Endothelial cell of umbilical vein (primary cell): ENCODE data around the gene TMEM131. TPM values are rescaled to one million over a fixed set of nuclear protein-coding genes. Genes with fewer than 3 reads are reported as not detected.

Experiments used
- BruUV-seq: library from RNA; stranded (reverse); fragments of 400-500 nt; replicated peaks from 2 replicates; lab custom pipeline; 2021; lab: Mats Ljungman, UMichigan
- CTCF ChIA-PET: fragments of 300-600, 350-600 bp; sonication (Branson Sonifier 250); formaldehyde crosslinking; loops from one replicate; lab custom pipeline; 2021; ENCODE audit warnings: antibody characterized with exemption, inconsistent platforms; lab: Charles Lee
- POLR2A ChIA-PET: fragments of 300-600, 350-600 bp; sonication (Branson Sonifier 250); formaldehyde crosslinking; loops from one replicate; lab custom pipeline; 2021; ENCODE audit warnings: antibody characterized with exemption, inconsistent platforms; lab: Charles Lee
- DNase-seq: peaks from one replicate; pipeline ENCODE4 v3.0.0-alpha.2; 2011; ENCODE audit warnings: low read depth, low spot score
- FAIRE-seq: peaks from 2 replicates; lab custom pipeline; 2011; peaks lifted over from hg19 to GRCh38; lab: Jason Lieb, UNC
- H2AFZ ChIP-seq: 2 replicates; pipeline ENCODE4 v1.6.0; 2012; ENCODE audit warnings: low read depth, low read length, control low read depth, inconsistent platforms
- H3K27ac ChIP-seq: 2 replicates; pipeline ENCODE4 v1.5.1; 2011; ENCODE audit warnings: low read depth, mild to moderate bottlenecking, control low read depth, low read length, moderate library complexity; ENCODE audit not compliant: insufficient read depth
- H3K27me3 ChIP-seq, 2 experiments: 2 replicates each; pipeline versions ENCODE4 v1.6.0 to v1.6.1; 2011; ENCODE audit warnings: low read length in 2 of 2, mixed read lengths in 1 of 2; ENCODE audit not compliant: control insufficient read depth in 2 of 2, insufficient read depth in 2 of 2
- H3K36me3 ChIP-seq, 2 experiments: 2 replicates in 1 of 2; 3 replicates in 1 of 2; pipeline ENCODE4 v1.5.1; 2011; ENCODE audit warnings: low read length in 2 of 2, mild to moderate bottlenecking in 1 of 2, moderate library complexity in 1 of 2; ENCODE audit not compliant: control insufficient read depth in 2 of 2, insufficient read depth in 2 of 2; ENCODE audit errors: extremely low read depth in 1 of 2
- H3K4me1 ChIP-seq: 3 replicates; pipeline ENCODE4 v1.5.1; 2011; ENCODE audit warnings: mild to moderate bottlenecking, low read length; ENCODE audit not compliant: control insufficient read depth, insufficient read depth; ENCODE audit errors: extremely low read depth
- H3K4me2 ChIP-seq: 2 replicates; pipeline ENCODE4 v1.6.1; 2011; ENCODE audit warnings: low read length, control low read depth, mixed read lengths; ENCODE audit not compliant: insufficient read depth
- H3K4me3 ChIP-seq, 3 experiments: fragments of 200-600 bp in 1 of 3; sonication (generic), shearing (Covaris generic) in 1 of 3; replicated peaks in 1 of 3; 2 replicates each; pipeline ENCODE4 v1.5.1; 2011 to 2016; ENCODE audit warnings: control low read depth in 3 of 3, low read length in 3 of 3, mild to moderate bottlenecking in 2 of 3, inconsistent platforms in 1 of 3, low read depth in 1 of 3, moderate library complexity in 1 of 3; ENCODE audit not compliant: insufficient read depth in 1 of 3
- H3K79me2 ChIP-seq: 2 replicates; pipeline ENCODE4 v1.6.0; 2012; ENCODE audit warnings: low read length, inconsistent platforms; ENCODE audit not compliant: control insufficient read depth, insufficient read depth
- H3K9ac ChIP-seq: replicated peaks from 2 replicates; pipeline ENCODE3; 2011; ENCODE audit warnings: low read length, control low read depth; ENCODE audit not compliant: insufficient read depth; ENCODE audit errors: extremely low read depth
- H3K9me1 ChIP-seq: replicated peaks from 3 replicates; pipeline ENCODE4 v1.6.0; 2011; ENCODE audit warnings: mild to moderate bottlenecking, low read length; ENCODE audit not compliant: control insufficient read depth, insufficient read depth; ENCODE audit errors: extremely low read depth
- H3K9me3 ChIP-seq: replicated peaks from 2 replicates; pipeline ENCODE4 v1.5.1; 2012; ENCODE audit warnings: low read length, inconsistent platforms; ENCODE audit not compliant: control insufficient read depth, insufficient read depth
- H4K20me1 ChIP-seq: replicated peaks from 2 replicates; pipeline ENCODE3; 2011; ENCODE audit warnings: mild to moderate bottlenecking, low read length; ENCODE audit not compliant: control insufficient read depth, insufficient read depth; ENCODE audit errors: extremely low read depth
- CTCF ChIP-seq, 2 donors: IDR thresholded peaks; 1 replicate in 1 of 2; 2 replicates in 1 of 2; pipeline ENCODE4 v1.5.1; 2011; ENCODE audit warnings: low read length in 2 of 2, mild to moderate bottlenecking in 2 of 2, moderate library complexity in 2 of 2, control low read depth in 1 of 2, inconsistent platforms in 1 of 2, low read depth in 1 of 2; ENCODE audit not compliant: insufficient read depth in 1 of 2; ENCODE audit errors: extremely low read depth in 1 of 2
- EZH2 ChIP-seq: IDR thresholded peaks from 2 replicates; pipeline ENCODE4 v1.6.1; 2012; ENCODE audit warnings: borderline replicate concordance, low read depth, mild to moderate bottlenecking, moderate library complexity, low read length, inconsistent platforms; ENCODE audit not compliant: severe bottlenecking
- FOS ChIP-seq: IDR thresholded peaks from 2 replicates; pipeline ENCODE4 v1.6.1; 2011; ENCODE audit warnings: mild to moderate bottlenecking, low read length, moderate library complexity, borderline replicate concordance; ENCODE audit not compliant: insufficient read depth
- GATA2 ChIP-seq: IDR thresholded peaks from 2 replicates; pipeline ENCODE4 v1.7.0; 2011; ENCODE audit warnings: low read depth, mild to moderate bottlenecking, moderate library complexity, mixed read lengths, low read length; ENCODE audit not compliant: insufficient read length, insufficient read depth
- JUN ChIP-seq: IDR thresholded peaks from 2 replicates; pipeline ENCODE4 v1.6.1; 2011; ENCODE audit warnings: borderline replicate concordance, low read depth; ENCODE audit not compliant: insufficient read length, insufficient read depth
- MAX ChIP-seq: IDR thresholded peaks from 2 replicates; pipeline ENCODE4 v1.6.1; 2011; ENCODE audit not compliant: insufficient read depth, insufficient read length
- MYC ChIP-seq: IDR thresholded peaks from one replicate; pipeline ENCODE4 v1.6.1; 2011; ENCODE audit warnings: mild to moderate bottlenecking, low read depth, low read length
- POLR2A ChIP-seq: IDR thresholded peaks from 2 replicates; pipeline ENCODE4 v1.6.1; 2012; ENCODE audit warnings: low read depth, mild to moderate bottlenecking, control low read depth, low read length
- POLR2AphosphoS5 ChIP-seq: IDR thresholded peaks from 2 replicates; pipeline ENCODE4 v1.6.1; 2012; ENCODE audit warnings: low read depth, mild to moderate bottlenecking, control low read depth, low read length, moderate library complexity; ENCODE audit not compliant: insufficient read depth
- dilution Hi-C: fragments of 300-500 bp; cut with MboI; formaldehyde crosslinking; loops from one replicate; pipeline ENCODE4 v1.15.0; 2019; ENCODE audit warnings: low sequenced_read_pairs; ENCODE audit not compliant: extremely low pct_ligation_motif_present
- intact Hi-C: fragments of 100-400 bp; cut with micrococcal nuclease; formaldehyde crosslinking; loops from one replicate; pipeline ENCODE4 v1.10.0; 2022
- polyA plus RNA-seq, 4 experiments: library from polyadenylated mRNA; depleted of rRNA in 3 of 4; stranded (reverse) in 3 of 4; unstranded in 1 of 4; fragments of >200 nt; gene quantifications; 2 replicates each; pipeline versions ENCODE4 v1.2.1 to v1.2.3, GENCODE V29; 2011 to 2012; ENCODE audit warnings: missing spikeins in 1 of 4
- total RNA-seq: library from RNA; stranded (reverse); gene quantifications from 2 replicates; pipeline ENCODE4 v1.2.3, GENCODE V29; 2021

Gene TMEM131
- total and polyA plus RNA-seq, 2 donors (not counting 3 experiments of a cell fraction or from before 2014, with no cell fraction given) = 12.2 to 28.6 TPM

GRCh38 chr2:97863829-97864228 lies 131.9 kb downstream of the TMEM131 start:
- FAIRE-seq = no peak
- dilution Hi-C loops = no loop called here
- BruUV-seq = no TSS peak

More at GRCh38 chr2:97863829-97864228, 131.9 kb downstream of the TMEM131 start:
- no peak overlapping the region for H3K9ac ChIP-seq
- H3K4me3 ChIP-seq = no peak overlapping the region
- H3K9me3 ChIP-seq = no peaks in the 10 kb centered on the region
- POLR2A ChIA-PET = no interaction called here
- H3K36me3 ChIP-seq = no peaks in the 10 kb centered on the region
- H4K20me1 ChIP-seq = no peaks in the 10 kb centered on the region
- intact Hi-C loops = no loop called here
- H3K9me1 ChIP-seq = no peaks in the 10 kb centered on the region
- no peaks in the 10 kb centered on the region for H3K27me3 ChIP-seq
- no peak for TF ChIP-seq MAX
- TF ChIP-seq EZH2 = no peak
- no peak for TF ChIP-seq GATA2
- TF ChIP-seq FOS = no peak
- TF ChIP-seq CTCF (IDR thresholded peaks at IDR 0.05; ENCODE audit: extremely low read depth in 1 of 2, insufficient read depth in 1 of 2, low read depth in 1 of 2, low read length in 2 of 2) = no peak
- TF ChIP-seq POLR2AphosphoS5 = no peak
- TF ChIP-seq MYC = no peak
- no peak for TF ChIP-seq POLR2A
- no peak for TF ChIP-seq JUN
- H3K27ac ChIP-seq = no peak overlapping the region
- H3K79me2 ChIP-seq = no peaks in the 10 kb centered on the region
- H3K4me2 ChIP-seq = no peak overlapping the region
- CTCF ChIA-PET = no interaction called here
- H2AFZ ChIP-seq = no peak overlapping the region
- DNase-seq = no peak
- H3K4me1 ChIP-seq = peaks cover 6% of the 10 kb centered on the region
